GM21423 (cell line): Measurements from ENCODE around the gene SDK2.

Source experiments
- ATAC-seq: cut with Tn5 transposase; IDR thresholded peaks from one replicate; pipeline ENCODE4 v1.9.1; 2021; ENCODE audit warnings: mild to moderate bottlenecking, moderate library complexity; ENCODE audit not compliant: unreplicated experiment

The SDK2 gene

GRCh38 chr17:73612031-73612472, 32.2 kb downstream of the SDK2 start:
- ATAC-seq = no peak

- no peak for ATAC-seq
Observed at GRCh38 chr17:73611630-73612029, 32.6 kb downstream of the SDK2 start.

- ATAC-seq = no peak
Observed at GRCh38 chr17:73610331-73610911, 33.8 kb downstream of the SDK2 start.

GRCh38 chr17:73609758-73610157, 34.5 kb downstream of the SDK2 start:
- no peak for ATAC-seq

- ATAC-seq = no peak
Observed at GRCh38 chr17:73609060-73609459, 35.2 kb downstream of the SDK2 start.

GRCh38 chr17:73605444-73605843, 38.8 kb downstream of the SDK2 start:
- ATAC-seq = no peak

- no peak for ATAC-seq
Observed at GRCh38 chr17:73604476-73604875, 39.8 kb downstream of the SDK2 start.

GRCh38 chr17:73603971-73604370, 40.3 kb downstream of the SDK2 start:
- no peak for ATAC-seq

GRCh38 chr17:73600103-73600871, 44.0 kb downstream of the SDK2 start:
- no peak for ATAC-seq

GRCh38 chr17:73599599-73599998, 44.6 kb downstream of the SDK2 start:
- ATAC-seq = no peak

GRCh38 chr17:73598212-73598611, 46.0 kb downstream of the SDK2 start:
- ATAC-seq = no peak

GRCh38 chr17:73595931-73596330, 48.3 kb downstream of the SDK2 start:
- no peak for ATAC-seq

GRCh38 chr17:73595479-73595878, 48.8 kb downstream of the SDK2 start:
- no peak for ATAC-seq

GRCh38 chr17:73595068-73595467, 49.2 kb downstream of the SDK2 start:
- ATAC-seq = no peak

GRCh38 chr17:73594598-73594997, 49.6 kb downstream of the SDK2 start:
- ATAC-seq = no peak

- ATAC-seq = no peak
Observed at GRCh38 chr17:73594025-73594424, 50.2 kb downstream of the SDK2 start.

GRCh38 chr17:73593249-73593965, 50.8 kb downstream of the SDK2 start:
- ATAC-seq = no peak

GRCh38 chr17:73592501-73592961, 51.7 kb downstream of the SDK2 start:
- ATAC-seq = no peak

GRCh38 chr17:73592079-73592415, 52.2 kb downstream of the SDK2 start:
- no peak for ATAC-seq

GRCh38 chr17:73591296-73592078, 52.8 kb downstream of the SDK2 start:
- ATAC-seq = peak; percentile 80

GRCh38 chr17:73589363-73589980, 54.8 kb downstream of the SDK2 start:
- ATAC-seq = no peak
